ENCODE measurements around the gene PCDHGA11.
A peak's percentile ranks its signal among the peaks of the same experiment; 100 is the strongest.
"Not testable (repeated sequence)": the region's sequence is repeated elsewhere in the genome, so short reads cannot be mapped to it uniquely, and the experiment has no call there.

DNA sequence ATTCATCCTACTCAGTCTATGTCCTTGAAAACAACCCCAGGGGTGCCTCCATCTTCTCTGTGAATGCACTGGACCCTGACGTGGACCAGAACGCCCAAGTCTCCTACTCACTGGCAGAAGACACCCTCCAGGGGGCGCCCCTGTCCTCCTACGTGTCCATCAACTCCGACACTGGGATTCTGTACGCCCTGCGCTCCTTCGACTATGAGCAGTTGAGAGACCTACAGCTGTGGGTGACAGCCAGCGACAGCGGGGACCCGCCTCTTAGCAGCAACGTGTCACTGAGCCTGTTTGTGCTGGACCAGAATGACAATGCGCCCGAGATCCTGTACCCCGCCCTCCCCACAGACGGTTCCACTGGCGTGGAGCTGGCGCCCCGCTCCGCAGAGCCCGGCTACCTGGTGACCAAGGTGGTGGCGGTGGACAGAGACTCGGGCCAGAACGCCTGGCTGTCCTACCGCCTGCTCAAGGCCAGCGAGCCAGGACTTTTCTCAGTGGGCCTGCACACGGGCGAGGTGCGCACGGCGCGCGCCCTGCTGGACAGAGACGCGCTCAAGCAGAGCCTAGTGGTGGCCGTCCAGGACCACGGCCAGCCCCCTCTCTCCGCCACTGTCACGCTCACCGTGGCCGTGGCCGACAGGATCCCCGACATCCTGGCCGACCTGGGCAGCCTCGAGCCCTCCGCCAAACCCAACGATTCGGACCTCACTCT is 45.3 kb upstream of the PCDHGA11 start:
- peak; percentile 49 for TF ChIP-seq CTCF (conservative IDR thresholded peaks at IDR 0.05; ENCODE audit: low read length)
- TF ChIP-seq EZH2phosphoT487 (IDR thresholded peaks at IDR 0.05; ENCODE audit: borderline replicate concordance, low read depth, low read length), result not testable (repeated sequence)
